Liver (tissue), 9 donors: Measurements from ENCODE around the gene SWT1. TPM values are rescaled to one million over a fixed set of nuclear protein-coding genes. Genes with fewer than 3 reads are reported as not detected.

Experiments
- DNase-seq: peaks from one replicate; pipeline ENCODE4 v3.0.0-alpha.2; 2017; ENCODE audit warnings: low spot score
- H3K27ac ChIP-seq, 2 donors: one replicate each; pipeline ENCODE4 v1.7.0; 2013; ENCODE audit warnings: inconsistent platforms in 2 of 2, low read length in 2 of 2, control low read depth in 1 of 2, low read depth in 1 of 2, mild to moderate bottlenecking in 1 of 2
- H3K27me3 ChIP-seq, 4 donors: one replicate each; pipeline versions ENCODE4 v1.6.1 to v1.7.0; 2013; ENCODE audit warnings: low read length in 3 of 4, inconsistent platforms in 1 of 4, mild to moderate bottlenecking in 1 of 4, moderate library complexity in 1 of 4; ENCODE audit not compliant: control insufficient read depth in 4 of 4, insufficient read depth in 4 of 4
- H3K36me3 ChIP-seq, 4 donors: one replicate each; pipeline versions ENCODE4 v1.6.1 to v1.7.0; 2013; ENCODE audit warnings: low read length in 3 of 4, mild to moderate bottlenecking in 3 of 4, low read depth in 1 of 4, moderate library complexity in 1 of 4; ENCODE audit not compliant: control insufficient read depth in 4 of 4, insufficient read depth in 3 of 4
- H3K4me1 ChIP-seq, 4 donors: one replicate each; pipeline versions ENCODE4 v1.6.1 to v1.7.0; 2013; ENCODE audit warnings: low read length in 3 of 4, mild to moderate bottlenecking in 3 of 4, moderate library complexity in 1 of 4; ENCODE audit not compliant: control insufficient read depth in 4 of 4, insufficient read depth in 4 of 4
- H3K4me3 ChIP-seq, 3 donors: one replicate each; pipeline versions ENCODE4 v1.6.1 to v1.7.0; 2013; ENCODE audit warnings: low read length in 3 of 3, control low read depth in 1 of 3, low read depth in 1 of 3, mild to moderate bottlenecking in 1 of 3
- H3K9ac ChIP-seq, 2 donors: one replicate each; pipeline ENCODE4 v1.7.0; 2013; ENCODE audit warnings: low read length in 2 of 2, mild to moderate bottlenecking in 2 of 2, moderate library complexity in 2 of 2, control low read depth in 1 of 2, low read depth in 1 of 2
- H3K9me3 ChIP-seq, 4 donors: one replicate each; pipeline versions ENCODE4 v1.6.1 to v1.7.0; 2013; ENCODE audit warnings: low read length in 3 of 4; ENCODE audit not compliant: control insufficient read depth in 4 of 4
- CTCF ChIP-seq: fragments of 150-350 bp; IDR thresholded peaks from 2 replicates; pipeline ENCODE4 v1.5.1; 2017; ENCODE audit warnings: improper control_type of control experiment, low read depth, low read length; ENCODE audit not compliant: missing input control
- EGR1 ChIP-seq, 2 donors: IDR thresholded peaks; 2 replicates each; pipeline ENCODE4 v1.6.1; 2016 to 2018; ENCODE audit warnings: antibody characterized with exemption in 2 of 2, low read depth in 2 of 2
- FOXA1 ChIP-seq: IDR thresholded peaks from 2 replicates; pipeline ENCODE4 v1.6.1; 2016; ENCODE audit warnings: antibody characterized with exemption
- FOXA2 ChIP-seq: IDR thresholded peaks from 2 replicates; pipeline ENCODE4 v1.6.1; 2016; ENCODE audit warnings: antibody characterized with exemption
- GABPA ChIP-seq, 2 donors: IDR thresholded peaks in 1 of 2; conservative IDR thresholded peaks in 1 of 2; 2 replicates each; pipeline ENCODE4 v1.6.1; 2016; ENCODE audit warnings: antibody characterized with exemption in 2 of 2, mild to moderate bottlenecking in 1 of 2, moderate library complexity in 1 of 2
- HNF4A ChIP-seq, 2 donors: conservative IDR thresholded peaks; 2 replicates each; pipeline ENCODE4 v1.6.1; 2016; ENCODE audit warnings: antibody characterized with exemption in 2 of 2, mild to moderate bottlenecking in 2 of 2
- HNF4G ChIP-seq: IDR thresholded peaks from 2 replicates; pipeline ENCODE4 v1.6.1; 2016; ENCODE audit warnings: antibody characterized with exemption
- JUND ChIP-seq, 2 donors: IDR thresholded peaks; 2 replicates each; pipeline ENCODE4 v1.6.1; 2016; ENCODE audit warnings: antibody characterized with exemption in 2 of 2
- NR2F2 ChIP-seq: IDR thresholded peaks from 2 replicates; pipeline ENCODE4 v1.6.1; 2016; ENCODE audit warnings: antibody characterized with exemption
- RAD21 ChIP-seq, 2 donors: IDR thresholded peaks; 2 replicates each; pipeline ENCODE4 v1.6.1; 2016; ENCODE audit warnings: antibody characterized with exemption in 2 of 2, mild to moderate bottlenecking in 2 of 2
- REST ChIP-seq: IDR thresholded peaks from 2 replicates; pipeline ENCODE4 v1.6.1; 2016; ENCODE audit warnings: antibody characterized with exemption, mild to moderate bottlenecking
- RXRA ChIP-seq, 2 donors: IDR thresholded peaks; 2 replicates each; pipeline ENCODE4 v1.6.1; 2017 to 2018; ENCODE audit warnings: antibody characterized with exemption in 2 of 2, mild to moderate bottlenecking in 1 of 2
- TAF1 ChIP-seq: conservative IDR thresholded peaks from 2 replicates; pipeline ENCODE4 v1.6.1; 2016; ENCODE audit warnings: antibody characterized with exemption, mild to moderate bottlenecking
- YY1 ChIP-seq: IDR thresholded peaks from 2 replicates; pipeline ENCODE4 v1.6.1; 2016; ENCODE audit warnings: antibody characterized with exemption, mild to moderate bottlenecking
- ZBTB33 ChIP-seq: IDR thresholded peaks from 2 replicates; pipeline ENCODE4 v1.6.1; 2016; ENCODE audit warnings: antibody characterized with exemption
- WGBS: extraction: QIAGEN DNeasy Blood & Tissue Kit; methylation state at CpG from one replicate; pipeline ENCODE4 v1.1.7; 2013; 5-methylcytosine and 5-hydroxymethylcytosine counted together
- polyA plus RNA-seq, 2 donors: library from polyadenylated mRNA; stranded (reverse) in 1 of 2; unstranded in 1 of 2; fragments of 200-250 nt in 1 of 2; fragments of >200 nt in 1 of 2; fragmentation: Nextera tagmentation in 1 of 2; extraction: Ambion mirVana in 1 of 2; gene quantifications; one replicate each; pipeline versions ENCODE4 v1.2.1 to v1.2.3, GENCODE V29; 2013 to 2015
- total RNA-seq, 2 donors: library from RNA; depleted of rRNA; stranded (reverse); fragments of >200 nt; gene quantifications; one replicate each; pipeline ENCODE4 v1.2.3, GENCODE V29; 2014
- TF ChIP-seq, protein P1 (sequence below): IDR thresholded peaks from 2 replicates; pipeline ENCODE4 v1.6.1; 2016; ENCODE audit warnings: antibody characterized with exemption
- donor health status: healthy.
- donor health status: healthy.
- donor health status: healthy.
- donor health status: healthy.
- donor health status: healthy.

SWT1 gene
- total and polyA plus RNA-seq, 4 donors: 0.99 to 7.8 (median 2.9) TPM

DNA sequence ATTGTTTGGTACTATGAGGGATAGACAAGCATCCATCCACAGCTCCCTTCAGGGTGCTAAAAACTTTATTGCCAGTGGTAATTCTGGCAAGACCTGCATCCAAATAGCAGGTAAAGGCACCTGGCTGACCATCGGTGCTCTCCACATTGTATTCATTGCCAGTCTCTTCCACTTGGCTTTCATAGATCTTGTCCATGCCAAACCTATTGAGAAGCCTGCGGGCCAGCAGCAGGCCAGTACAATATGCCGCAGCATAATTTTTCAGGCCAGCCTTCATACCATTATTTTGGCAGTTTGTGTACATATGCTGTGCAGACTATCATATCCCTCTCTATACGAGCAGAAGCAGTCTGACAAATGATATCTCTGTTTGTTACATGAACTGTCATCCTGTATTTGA, 70.2 kb downstream of the SWT1 start (continued):
- TF ChIP-seq REST (no peak), EGR1 (IDR thresholded peaks at IDR 0.05; ENCODE audit: low read depth in 2 of 2) (no peak), RAD21 (IDR thresholded peaks at IDR 0.05) (no peak)

DNA sequence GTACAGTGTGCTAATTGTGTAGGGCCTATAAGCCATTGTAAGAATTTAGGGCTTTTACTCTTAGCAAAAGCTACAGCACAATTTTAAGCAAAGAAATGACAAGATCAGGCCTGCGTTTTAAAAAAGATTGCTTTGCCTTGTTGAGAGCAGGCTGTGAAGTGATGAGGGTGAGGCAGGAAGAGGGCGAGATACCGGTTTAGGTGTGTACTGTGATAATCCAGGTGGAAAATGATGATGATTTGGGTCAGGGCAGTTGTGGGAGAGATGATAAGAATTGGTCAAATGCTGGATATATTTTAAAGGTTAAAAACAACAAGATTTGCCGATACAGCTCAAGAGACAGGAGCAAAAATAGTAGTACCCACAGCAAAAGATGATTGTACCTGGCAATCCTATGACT, 72.0 kb downstream of the SWT1 start:
- Histone ChIP-seq H3K9me3 (peaks cover 0 to 3% (median 0%) of the 10 kb centered on the region in 4 donors), H3K36me3 (peaks cover 0 to 6% (median 2%) of the 10 kb centered on the region in 4 donors), H3K27me3 (no peaks in the 10 kb centered on the region), H3K4me3 (no peak overlapping the region), H3K27ac (no peak overlapping the region), H3K9ac (no peak overlapping the region), H3K4me1 (no peaks in the 10 kb centered on the region)
- DNase-seq: no peak
- no peak for TF ChIP-seq RXRA (IDR thresholded peaks at IDR 0.05)
- no peak for TF ChIP-seq ZBTB33
- no peak for TF ChIP-seq FOXA2
- no peak for TF ChIP-seq HNF4G
- TF ChIP-seq JUND (IDR thresholded peaks at IDR 0.05): no peak
- TF ChIP-seq REST: no peak
- TF ChIP-seq GABPA (IDR thresholded peaks at IDR 0.05 in 1 of 2, conservative IDR thresholded peaks at IDR 0.05 in 1 of 2): no peak
- no peak for TF ChIP-seq HNF4A (conservative IDR thresholded peaks at IDR 0.05)
- no peak for TF ChIP-seq RAD21 (IDR thresholded peaks at IDR 0.05)
- TF ChIP-seq, protein P1, sequence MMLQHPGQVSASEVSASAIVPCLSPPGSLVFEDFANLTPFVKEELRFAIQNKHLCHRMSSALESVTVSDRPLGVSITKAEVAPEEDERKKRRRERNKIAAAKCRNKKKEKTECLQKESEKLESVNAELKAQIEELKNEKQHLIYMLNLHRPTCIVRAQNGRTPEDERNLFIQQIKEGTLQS: no peak
- no peak for TF ChIP-seq CTCF
- no peak for TF ChIP-seq NR2F2
- no peak for TF ChIP-seq TAF1
- no peak for TF ChIP-seq FOXA1
- no peak for TF ChIP-seq YY1
- 96% methylated on average over 4 of the region's 4 CpGs for WGBS
